DND-41 (cell line): ENCODE measurements around the gene MFAP3L.

Experiments used
- CTCF ChIP-seq: IDR thresholded peaks from 2 replicates; pipeline ENCODE4 v1.5.1; 2012; ENCODE audit warnings: borderline replicate concordance, low read length, moderate library complexity, mild to moderate bottlenecking; ENCODE audit not compliant: poor library complexity, severe bottlenecking; ENCODE audit errors: extremely low read depth
- EZH2 ChIP-seq: IDR thresholded peaks from 3 replicates; pipeline ENCODE4 v1.6.1; 2012; ENCODE audit warnings: borderline replicate concordance, low read depth, mild to moderate bottlenecking, moderate library complexity, low read length, inconsistent platforms; ENCODE audit not compliant: severe bottlenecking

DNA sequence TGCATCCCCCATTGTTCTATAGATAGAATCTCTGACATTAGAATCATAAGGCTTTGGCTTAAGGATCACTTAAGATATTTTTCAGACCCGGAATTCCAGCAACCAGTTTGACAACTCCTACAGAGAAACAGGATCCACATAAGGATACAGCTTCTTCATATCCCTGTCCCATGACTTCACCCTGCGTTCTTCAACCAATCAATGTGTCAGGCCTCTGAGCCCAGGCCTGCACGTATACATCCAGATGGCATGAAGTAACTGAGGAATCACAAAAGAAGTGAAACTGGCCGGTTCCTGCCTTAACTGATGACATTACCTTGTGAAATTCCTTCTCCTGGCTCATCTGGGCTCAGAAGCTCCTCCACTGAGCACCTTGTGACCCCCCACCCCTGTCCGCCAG, 85.1 kb downstream of the MFAP3L start:
- TF ChIP-seq CTCF (no peak), EZH2 (no peak)
